ENCODE measurements around the gene CFAP74.

Gene CFAP74

DNA sequence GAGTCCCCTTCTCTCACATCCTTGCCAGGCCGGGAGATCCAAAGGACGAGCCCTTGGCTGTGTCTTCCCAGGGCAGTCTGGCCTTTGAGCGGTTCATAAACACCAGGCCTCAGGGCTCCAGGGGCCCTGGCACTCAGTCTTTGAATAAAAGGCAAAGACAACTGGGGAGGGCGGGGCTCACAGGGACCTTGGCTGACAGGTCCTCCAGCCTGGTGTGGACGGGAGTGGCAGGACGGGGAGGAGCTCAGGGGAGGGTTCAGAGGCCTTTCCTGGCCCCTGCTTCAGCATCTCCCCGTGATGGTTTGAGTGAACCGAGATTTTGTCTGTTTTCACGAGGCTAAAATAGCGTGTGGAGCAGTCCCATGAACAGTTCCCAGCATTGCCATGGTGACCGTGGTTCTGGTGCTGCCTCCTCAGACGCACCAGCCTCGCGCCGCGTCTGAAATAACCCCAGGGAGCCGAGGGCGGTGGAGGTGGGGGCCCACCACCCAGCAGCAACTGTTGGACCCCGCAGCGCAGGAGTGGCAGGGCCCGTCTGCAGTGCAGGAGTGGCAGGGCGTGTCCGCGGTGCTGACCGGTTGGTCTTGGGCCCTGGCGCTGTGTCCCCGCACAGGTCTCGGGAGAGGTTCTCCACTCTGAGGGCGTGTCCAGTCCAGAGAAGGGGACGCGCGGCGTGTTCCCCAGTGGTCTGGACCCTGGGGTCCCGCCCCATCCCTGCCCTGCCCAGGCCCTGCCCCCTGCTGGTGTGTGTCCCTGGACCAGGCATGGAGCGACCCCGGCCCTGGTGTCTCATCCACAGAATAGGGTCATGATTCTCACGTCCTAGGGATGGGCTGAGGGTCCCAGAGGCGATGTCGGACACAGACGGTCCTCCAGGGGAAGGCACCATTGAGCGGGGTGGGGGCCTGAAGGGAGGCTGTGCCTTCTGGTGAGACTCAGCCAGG, 39.5 kb upstream of the CFAP74 start:
- DNase-seq (ENCODE audit: low read depth), result no peak

DNA sequence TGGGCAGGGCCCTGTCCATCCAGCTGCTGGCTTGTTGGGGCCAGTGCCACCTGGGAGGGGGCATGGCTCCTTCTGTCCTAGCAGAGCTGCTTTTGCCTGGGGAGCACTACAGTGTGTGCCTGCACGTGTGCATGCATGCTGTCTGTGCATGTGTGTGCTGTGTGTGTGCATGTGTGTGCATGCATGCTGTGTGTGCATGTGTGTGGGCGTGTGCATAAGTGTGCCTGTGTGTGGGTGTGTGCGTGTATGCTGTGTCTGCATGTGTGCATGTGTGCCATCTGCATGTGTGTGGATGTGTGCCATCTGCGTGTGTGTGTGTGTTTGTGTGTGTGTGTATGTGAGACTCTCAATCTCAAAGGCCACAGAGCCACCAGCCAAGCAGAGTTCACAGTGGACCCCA, 38.3 kb upstream of the CFAP74 start:
- no peak for DNase-seq (ENCODE audit: low read depth)

DNA sequence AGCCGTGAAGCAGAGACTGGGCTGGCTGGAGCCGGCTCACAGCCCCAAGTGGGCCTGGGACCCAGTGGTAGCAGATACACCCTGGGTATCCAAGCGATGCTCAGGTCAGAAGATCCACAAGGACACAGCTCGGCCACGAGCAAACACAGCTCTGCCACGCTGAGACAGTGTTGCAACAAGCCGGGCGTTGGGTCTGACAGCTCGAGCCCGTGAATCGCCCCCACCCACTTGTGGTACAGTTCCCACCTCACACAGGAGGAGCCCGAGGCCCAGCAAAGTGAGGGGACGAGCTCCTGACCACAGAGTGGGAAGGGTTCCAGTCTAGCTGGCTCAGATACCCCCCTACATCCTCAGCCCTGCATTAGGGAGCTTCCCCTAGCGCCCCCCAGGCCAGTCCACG, 37.7 kb upstream of the CFAP74 start:
- DNase-seq (ENCODE audit: low read depth), result no peak

DNA sequence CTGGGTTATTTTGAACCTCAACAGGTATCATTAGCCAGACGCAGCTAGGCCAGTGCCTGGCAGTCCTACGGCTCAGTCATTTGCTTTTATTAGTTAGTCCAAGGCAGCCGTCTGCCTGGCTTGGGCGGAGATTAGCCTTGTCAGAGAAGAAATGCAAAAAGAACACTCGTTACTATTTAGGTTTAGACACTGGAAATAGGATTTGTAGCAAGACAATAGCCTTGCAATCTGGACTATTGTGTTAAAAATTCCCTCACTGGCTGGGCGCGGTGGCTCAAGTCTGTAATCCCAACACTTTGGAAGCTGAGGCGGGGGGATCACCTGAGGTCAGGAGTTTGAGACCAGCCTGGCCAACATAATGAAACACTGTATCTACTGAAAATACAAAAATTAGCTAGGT, 35.7 kb upstream of the CFAP74 start:
- DNase-seq (ENCODE audit: low read depth), result no peak

DNA sequence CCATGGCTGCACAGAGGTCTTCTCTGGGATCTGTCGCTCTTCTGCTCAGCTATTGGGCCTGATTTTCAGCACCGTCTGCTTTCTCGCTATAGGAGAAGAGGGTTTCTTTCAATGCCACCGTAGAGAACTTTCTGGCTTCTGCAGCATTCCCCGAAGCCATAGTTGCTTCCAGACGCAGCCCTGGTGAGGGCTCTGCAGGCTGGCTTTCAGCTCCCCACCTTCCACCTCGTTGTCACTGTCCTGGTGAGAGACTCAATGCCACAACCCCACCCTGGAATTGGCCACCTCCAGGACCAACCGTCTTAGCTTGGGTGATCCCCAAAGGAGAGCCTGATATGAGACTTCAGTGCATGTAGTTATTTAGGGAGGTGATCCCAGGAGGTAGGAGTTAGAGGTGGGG, 34.6 kb upstream of the CFAP74 start:
- no peak for DNase-seq (ENCODE audit: low read depth)

DNA sequence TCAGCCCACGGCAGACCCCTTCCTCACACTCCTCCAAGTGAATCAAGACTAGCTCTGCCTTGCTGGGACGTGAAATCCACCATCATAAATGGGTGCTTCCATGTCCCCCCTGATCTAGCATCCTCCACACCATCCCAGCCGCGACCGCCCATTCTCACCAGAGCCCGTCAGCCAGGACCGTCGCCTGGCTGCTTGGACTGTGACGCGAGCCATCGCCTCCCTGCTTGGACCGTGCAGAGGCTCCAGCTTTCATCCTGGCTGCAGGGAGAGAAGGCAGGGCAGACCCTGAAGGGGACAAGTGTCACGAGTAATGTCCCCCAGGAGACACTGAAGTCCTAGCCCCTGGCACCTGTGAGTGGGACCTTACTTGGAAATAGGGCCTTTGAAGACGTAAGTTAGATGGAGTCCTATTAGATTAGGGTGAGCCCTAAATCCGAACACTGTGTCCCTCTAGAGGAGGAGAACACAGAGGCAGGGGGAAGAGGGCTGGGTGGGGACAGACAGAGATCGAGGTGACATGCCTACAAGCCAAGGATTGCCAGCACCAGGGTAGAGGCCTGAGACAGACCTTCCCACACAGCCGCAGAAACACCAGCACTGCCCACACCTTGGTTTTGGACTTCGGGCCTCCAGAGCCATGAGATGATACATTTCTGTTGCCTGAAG, 33.9 kb upstream of the CFAP74 start:
- no peak for DNase-seq (ENCODE audit: low read depth)

DNA sequence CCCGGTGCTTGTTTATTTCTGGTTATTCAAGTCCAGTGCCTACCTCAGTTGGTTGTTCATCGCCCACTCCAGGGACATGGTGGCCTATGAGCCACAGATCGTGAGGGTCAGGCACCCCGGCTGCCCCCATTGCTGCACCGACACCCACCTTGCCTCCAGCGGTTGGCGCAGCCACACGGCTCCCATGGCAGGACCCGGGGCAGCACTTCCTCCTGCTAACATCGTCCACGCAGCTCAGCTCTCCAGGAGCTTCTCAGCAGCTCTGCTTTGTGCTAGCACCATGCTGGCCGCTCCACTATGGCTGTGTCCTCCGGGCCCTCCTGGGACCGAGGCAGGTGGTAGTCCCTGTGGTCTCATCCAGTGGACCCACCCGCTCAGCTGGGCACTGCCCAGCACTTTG, 32.7 kb upstream of the CFAP74 start:
- no peak for DNase-seq (ENCODE audit: low read depth)

DNA sequence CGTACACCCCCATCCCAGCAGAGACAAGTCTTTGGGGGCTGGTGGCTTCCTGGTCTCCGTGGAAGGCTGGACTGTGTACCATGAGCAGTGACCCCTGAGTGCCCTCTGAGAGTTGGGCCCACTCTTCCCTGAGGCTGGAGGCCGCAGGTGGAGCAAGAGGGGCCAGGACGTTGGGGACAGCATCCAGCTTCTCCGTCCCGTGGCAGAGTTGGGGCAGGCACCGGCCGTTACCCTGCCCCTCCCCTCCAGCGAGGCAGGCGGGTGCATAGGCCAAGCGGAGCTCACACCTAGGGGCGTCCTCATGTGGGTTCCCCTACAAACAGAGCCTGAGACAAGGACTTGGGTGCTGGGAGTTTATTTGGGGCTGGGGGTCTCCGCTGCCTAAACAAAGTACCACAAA, 29.6 kb upstream of the CFAP74 start:
- DNase-seq (ENCODE audit: low read depth), result no peak

DNA sequence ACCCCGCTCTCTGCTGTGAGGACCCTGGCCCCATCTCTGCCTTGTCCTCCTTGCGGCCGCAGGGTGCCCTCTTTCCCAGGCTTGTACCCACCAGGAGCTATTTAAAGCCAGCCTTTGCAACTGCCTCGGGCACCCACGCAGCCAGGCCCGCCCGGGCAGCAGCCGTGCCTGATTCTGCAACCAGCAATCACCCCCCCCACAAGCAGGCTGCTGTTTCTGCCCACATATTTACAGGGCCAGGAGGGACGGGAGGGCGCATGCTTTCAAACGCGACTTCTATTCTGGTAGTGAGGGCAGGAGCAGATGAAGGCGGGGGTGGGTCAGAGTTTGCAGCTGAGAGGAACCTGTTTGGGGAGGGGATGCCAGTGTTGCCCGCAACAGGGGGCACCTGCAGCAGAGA, 29.2 kb upstream of the CFAP74 start:
- no peak for DNase-seq (ENCODE audit: low read depth)

DNA sequence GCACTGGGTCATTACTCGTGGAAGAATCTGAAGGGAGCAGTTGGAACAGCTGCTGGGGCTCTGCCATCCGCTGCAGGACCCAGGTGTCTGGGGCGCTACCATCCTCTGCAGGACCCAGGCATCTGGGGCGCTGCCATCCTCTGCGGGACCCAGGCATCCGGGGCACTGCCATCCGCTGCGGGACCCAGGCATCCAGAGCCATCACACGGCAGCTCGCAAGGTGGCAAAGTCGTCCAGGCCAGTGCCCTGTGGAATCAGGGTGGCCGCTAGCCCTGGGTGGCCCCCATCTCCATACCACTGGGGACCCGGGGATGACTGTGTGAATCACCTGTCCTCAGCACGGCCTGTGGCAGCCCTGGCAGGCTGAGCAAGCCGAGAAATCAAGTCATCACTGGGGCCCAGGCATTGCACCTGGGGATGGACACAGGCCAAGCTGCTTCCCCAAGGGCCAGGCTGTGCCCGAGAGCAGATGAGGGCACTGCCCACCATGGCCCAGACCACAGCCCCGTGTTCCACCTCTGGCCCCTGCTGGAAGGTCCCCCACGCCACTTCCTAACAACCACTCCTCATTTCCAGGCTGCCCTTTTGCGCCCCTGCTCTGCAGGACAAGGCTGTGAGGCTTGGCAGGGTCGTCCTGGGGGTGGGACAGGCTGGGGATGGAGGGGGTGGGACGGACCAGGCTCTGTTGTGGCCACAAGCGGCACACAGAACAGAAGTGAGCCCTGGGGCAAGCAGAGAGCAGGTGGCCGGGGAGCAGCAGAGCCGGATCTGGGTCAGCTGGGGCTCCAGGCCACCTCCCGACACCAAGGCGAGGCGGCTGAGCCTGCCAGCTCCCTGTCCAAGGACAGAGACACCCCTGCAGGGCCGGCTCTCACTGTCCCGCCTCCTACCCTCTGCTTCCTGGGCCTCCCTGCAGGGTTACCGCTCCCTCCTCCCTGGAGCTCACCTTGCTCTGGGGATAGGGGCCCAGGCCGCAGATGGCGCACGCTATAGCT, 28.3 kb upstream of the CFAP74 start:
- no peak for DNase-seq (ENCODE audit: low read depth)

DNA sequence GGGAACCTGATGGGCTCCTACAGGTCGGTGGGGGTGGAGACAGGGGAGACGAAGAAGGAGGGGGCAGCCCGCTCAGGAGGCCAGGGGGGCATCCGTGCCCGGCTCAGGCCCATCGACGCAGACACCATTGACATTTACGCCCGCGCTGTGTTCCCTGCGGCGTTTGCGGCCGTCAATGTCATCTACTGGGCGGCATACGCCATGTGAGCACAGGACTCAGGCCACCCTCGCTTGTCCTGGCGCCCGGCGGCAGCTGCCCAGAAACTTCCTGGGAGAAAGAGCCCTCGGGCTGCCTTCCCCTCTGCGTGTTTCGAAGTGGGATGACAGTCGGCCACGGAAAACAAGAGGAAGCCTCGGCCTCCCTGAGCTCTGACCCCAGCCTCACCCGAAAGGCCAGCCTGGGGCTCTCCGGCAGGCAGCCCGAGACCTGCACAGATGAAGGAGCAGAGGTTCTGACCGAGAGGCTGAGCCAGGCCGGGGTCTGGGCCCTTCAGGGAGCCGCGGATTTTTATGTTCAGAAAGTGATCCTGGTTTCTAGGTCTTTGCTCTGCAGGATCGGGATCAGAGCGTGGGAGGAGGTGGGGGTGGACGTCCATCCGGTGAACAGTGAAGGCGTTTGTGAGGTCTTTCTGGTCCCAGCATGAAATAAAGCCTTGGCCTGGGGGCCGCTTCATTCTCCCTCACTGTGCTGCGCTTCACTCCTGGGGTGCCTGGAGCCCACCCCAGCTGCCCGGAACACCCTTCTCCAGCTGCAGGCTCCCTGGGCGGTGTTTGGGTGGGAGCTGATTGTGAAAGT, 26.7 kb upstream of the CFAP74 start:
- DNase-seq (ENCODE audit: low read depth), result no peak

DNA sequence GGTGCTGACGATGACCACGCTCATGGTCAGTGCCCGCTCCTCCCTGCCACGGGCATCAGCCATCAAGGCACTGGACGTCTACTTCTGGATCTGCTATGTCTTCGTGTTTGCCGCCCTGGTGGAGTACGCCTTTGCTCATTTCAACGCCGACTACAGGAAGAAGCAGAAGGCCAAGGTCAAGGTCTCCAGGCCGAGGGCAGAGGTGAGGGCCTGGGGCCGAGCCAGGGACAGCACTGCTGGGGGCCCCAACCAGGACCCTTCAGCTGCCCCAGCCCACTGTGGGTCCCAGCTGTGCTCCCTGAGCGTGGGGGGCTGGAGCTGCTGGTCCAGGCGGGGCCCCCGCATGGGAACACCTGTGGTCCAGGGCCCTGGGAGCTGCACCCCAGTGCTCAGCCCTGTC, 26.0 kb upstream of the CFAP74 start:
- DNase-seq (ENCODE audit: low read depth), result no peak

DNA sequence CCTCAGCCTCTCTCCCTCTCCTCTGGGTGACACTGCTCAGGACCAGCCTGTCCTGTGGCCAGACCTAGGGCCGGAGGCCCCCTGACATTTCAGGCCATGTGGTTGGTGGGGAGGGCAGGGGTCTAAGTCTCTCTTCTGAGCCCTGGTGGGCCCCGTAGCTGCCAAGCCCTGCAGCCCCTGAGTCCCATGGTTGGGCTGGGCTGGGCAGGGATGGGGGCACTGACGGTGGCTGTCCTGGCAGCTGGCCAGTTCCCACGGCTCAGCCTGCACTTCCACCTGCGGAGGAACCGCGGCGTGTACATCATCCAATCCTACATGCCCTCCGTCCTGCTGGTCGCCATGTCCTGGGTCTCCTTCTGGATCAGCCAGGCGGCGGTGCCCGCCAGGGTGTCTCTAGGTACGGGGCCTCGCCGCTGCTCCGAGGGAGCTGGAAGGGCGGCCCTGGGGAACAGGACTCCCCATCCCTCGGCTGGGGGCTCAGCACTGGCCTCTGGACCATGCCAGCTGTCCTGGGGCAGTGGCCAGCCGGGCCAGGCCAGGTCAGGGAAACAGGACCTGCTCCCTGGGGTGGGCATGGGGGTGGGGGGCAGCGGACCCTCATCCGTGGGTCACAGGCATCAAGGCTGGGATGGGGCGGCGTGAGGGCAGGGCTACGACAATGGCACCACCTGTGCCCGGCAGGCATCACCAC, 25.4 kb upstream of the CFAP74 start:
- no peak for DNase-seq (ENCODE audit: low read depth)

DNA sequence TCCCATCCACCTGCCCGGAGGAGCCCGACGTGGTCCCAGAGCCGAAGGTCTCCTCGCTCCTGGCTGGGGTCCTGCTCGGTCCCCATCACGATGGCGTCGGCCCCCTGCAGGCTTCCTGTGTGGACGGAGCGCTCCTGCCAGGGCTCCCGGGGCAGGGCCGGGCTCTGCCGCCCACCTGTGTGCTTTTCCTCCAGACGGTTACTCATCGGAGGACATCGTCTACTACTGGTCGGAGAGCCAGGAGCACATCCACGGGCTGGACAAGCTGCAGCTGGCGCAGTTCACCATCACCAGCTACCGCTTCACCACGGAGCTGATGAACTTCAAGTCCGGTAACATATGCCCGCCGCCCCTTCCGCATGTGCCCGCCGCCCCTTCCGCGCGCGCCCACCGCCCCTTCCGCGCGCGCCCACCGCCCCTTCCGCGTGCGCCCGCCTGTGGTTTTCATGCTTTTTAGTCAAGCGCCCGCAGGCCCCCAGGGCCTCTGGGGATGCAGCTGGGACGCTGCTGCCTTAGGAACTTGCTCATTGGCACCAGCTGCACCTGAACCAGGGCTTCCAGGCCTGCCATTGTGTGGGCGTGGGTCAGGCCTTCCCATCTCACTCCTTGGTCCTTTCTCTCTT, 24.5 kb upstream of the CFAP74 start:
- DNase-seq (ENCODE audit: low read depth), result no peak

DNA sequence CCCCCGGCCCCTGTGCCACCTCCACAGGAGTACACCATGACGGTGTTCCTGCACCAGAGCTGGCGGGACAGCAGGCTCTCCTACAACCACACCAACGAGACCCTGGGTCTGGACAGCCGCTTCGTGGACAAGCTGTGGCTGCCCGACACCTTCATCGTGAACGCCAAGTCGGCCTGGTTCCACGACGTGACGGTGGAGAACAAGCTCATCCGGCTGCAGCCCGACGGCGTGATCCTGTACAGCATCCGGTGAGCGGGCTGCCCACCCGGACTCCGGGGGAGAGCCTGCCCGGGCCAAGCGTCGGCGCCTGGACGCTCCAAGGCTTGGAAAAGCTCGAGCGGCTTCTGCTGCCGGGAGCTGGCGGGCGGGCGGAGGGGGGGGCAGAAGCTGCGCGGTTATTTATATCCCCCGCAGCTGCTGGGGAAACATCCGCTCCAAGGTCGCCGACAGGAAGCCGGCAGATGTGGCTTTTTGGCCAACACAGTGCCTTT, 21.9 kb upstream of the CFAP74 start:
- DNase-seq (ENCODE audit: low read depth), result no peak

DNA sequence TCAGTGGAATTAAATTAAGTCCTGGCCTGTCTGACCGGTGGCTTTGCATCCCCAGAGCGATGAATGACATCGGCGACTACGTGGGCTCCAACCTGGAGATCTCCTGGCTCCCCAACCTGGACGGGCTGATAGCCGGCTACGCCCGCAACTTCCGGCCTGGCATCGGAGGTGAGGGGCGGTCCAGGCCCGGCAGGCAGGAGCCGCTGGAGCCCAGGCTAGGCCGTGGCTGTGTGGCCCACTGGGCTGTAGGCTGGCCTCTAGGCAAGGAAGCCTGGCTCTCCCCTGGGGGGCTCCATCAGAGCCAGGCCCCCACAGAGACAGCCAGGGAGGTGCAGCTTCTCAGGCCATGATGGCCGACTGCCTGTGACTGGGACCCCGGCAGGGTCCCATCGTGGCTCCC, 21.3 kb upstream of the CFAP74 start:
- no peak for DNase-seq (ENCODE audit: low read depth)

DNA sequence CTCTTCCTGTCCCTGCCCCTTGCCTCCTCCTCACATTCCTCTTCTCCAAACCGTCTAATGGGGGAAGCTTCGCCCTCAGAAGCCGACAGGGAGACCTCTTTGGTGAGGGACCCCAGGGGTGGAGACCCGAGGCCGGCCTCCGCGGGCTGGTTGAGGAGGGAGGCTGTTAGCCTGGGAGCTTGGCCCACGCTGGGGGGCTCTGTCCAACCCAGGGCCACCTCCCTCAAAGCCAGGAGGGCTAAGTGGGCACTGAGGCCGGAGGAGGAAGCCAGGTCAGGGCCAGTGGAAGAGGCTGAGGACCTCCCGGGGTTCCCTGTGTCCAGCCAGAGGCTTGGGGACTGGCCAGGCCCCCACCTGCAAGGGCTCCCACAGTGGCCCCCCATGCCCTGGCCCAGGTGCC, 20.9 kb upstream of the CFAP74 start:
- no peak for DNase-seq (ENCODE audit: low read depth)

DNA sequence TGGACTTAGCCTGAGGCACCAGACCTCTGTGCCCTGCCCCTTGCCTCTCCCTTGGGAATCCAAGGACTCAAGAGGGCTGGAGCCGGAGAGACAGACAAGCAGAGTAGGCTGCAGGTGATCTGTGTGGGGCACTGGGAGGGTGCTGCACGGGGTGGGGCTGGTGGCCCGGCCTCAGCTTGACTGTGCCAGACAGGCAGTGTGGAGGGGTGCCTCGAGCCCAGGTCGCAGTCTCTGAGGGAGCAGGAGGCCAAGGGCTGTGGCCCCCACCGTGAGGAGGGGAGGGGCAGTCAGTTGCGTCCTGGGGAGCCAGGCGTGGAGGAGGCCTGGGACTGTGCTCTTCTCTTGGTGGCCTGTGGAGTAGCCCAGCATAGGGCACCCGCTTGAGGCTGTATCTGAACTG, 19.6 kb upstream of the CFAP74 start:
- no peak for DNase-seq (ENCODE audit: low read depth)

DNA sequence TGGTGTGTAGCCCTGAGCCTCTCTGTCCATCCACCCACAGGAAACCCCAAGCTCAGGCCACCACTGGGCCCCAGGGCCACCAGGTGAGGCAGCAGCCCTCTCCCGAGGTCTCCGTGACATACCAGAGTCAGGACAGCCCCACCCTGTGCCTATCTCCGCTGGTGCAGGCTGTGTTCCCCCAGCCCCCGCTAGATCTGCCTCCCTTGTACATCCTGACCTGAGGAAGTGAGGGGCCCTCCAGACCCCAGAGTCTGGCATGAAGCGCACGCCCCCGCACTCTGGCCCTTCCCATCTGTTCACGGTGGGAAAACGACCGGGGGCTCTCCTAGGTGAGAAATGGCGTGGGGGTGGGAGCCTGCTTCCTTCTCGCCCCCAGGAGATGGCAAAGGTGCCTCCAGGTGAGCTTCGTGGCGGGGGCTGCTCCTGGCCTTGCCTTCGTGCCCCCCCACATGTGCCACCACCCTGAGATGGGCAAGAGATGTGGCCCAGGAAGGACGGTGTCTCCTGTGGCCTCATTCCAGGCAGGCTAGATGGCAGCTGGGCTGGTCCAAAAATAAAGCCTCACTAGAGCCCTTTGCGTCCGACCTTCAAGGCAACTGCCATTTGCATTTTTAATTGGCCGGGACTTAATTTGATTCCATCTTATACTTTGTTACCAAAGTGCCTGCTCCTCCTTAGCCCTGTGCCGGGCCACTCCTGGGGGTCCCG, 18.6 kb upstream of the CFAP74 start:
- DNase-seq (ENCODE audit: low read depth), result no peak

DNA sequence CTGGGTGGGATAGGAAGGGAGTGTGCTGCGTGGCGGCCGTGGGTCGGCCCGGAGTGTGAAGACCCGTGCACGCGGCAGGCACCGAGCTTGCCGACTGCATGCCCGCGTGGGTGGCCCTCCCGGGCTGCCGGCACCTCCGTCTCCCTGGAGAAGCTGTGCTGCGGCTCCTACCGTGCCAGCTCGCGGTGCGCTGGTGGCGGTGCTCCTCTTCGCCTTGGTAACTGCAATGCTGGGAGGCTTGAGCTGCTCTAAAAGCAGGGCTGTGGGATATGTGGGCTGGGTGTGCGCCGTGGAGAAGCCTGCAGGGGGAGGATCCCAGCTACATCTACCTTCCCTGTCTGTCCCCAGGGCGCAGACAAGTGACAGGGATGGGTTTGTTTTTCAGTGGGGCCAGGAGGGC, 18.0 kb upstream of the CFAP74 start:
- no peak for DNase-seq (ENCODE audit: low read depth)
